Transverse colon (tissue), 4 donors: ENCODE measurements around the gene PRDM2.

ENCODE experiments used
- CTCF ChIP-seq, 5 experiments: fragments of 200-600 bp in 3 of 5; fragments of 450-650 bp in 2 of 5; sonication (generic) in 3 of 5; IDR thresholded peaks; 1 replicate in 2 of 5; 2 replicates in 3 of 5; pipeline ENCODE4 v1.5.1; 2016 to 2017; ENCODE audit warnings: antibody characterized with exemption in 5 of 5, inconsistent platforms in 3 of 5, mild to moderate bottlenecking in 2 of 5, moderate library complexity in 1 of 5
- POLR2A ChIP-seq: fragments of 450-650 bp; IDR thresholded peaks from one replicate; pipeline ENCODE4 v1.6.1; 2016; ENCODE audit warnings: antibody characterized with exemption, mild to moderate bottlenecking, moderate library complexity
- POLR2AphosphoS5 ChIP-seq, 3 donors: sonication (generic); formaldehyde crosslinking; IDR thresholded peaks; one replicate each; pipeline ENCODE4 v1.6.1; 2016; ENCODE audit warnings: antibody characterized with exemption in 3 of 3

DNA sequence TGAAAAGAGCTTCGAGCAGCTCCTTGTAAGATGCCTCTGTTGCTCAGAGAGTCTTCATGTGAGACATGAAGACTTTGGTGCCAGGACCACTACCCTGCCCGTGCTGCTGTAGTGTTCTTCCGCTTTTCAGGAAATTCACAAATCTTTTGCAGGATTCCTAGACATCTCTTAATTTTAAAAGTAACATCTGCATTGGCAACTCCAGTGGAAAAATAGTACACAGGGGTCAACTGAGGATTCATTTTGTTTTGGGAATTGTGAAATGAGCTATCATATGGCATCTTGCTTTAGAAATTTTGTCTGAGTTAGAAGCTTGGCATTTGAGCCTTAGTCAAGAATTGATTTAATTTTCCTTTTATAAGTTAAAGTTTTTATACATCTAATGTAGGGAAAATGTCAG lies 7.2 kb downstream of the PRDM2 start:
- TF ChIP-seq CTCF (IDR thresholded peaks at IDR 0.05) (no peak), POLR2A (no peak), POLR2AphosphoS5 (IDR thresholded peaks at IDR 0.05) (no peak)
